ENCODE data around the gene NDUFB2. TPM values are rescaled to one million over a fixed set of nuclear protein-coding genes. Genes with fewer than 3 reads are reported as not detected.
A peak's percentile ranks its signal among the peaks of the same experiment; 100 is the strongest.

NDUFB2 gene
- total and polyA plus RNA-seq, 2 of the 13 experiments (the other 11 are each of a cell fraction or from before 2014, with no cell fraction given): 206 to 221 TPM

- TF ChIP-seq AFF4 (CRISPR knock-in tag; IDR thresholded peaks at IDR 0.05) (no peak), ATF6 (CRISPR knock-in tag; conservative IDR thresholded peaks at IDR 0.05) (no peak), ZBTB44 (CRISPR knock-in tag; IDR thresholded peaks at IDR 0.05) (no peak), POLR2AphosphoS5 (IDR thresholded peaks at IDR 0.05; ENCODE audit: low read depth, low read length) (no peak), ZNF225 (CRISPR knock-in tag; IDR thresholded peaks at IDR 0.05) (no peak), ZNF687 (CRISPR knock-in tag; IDR thresholded peaks at IDR 0.05) (0 out of 2 replicates have a peak, but pooled peaks have one; percentile 10), ZNF556 (CRISPR knock-in tag; IDR thresholded peaks at IDR 0.05; ENCODE audit: borderline replicate concordance) (no peak), SMC3 (IDR thresholded peaks at IDR 0.05; ENCODE audit: low read length) (peak; percentile 38), HMGA1 (CRISPR knock-in tag; conservative IDR thresholded peaks at IDR 0.05) (no peak), ZNF512 (CRISPR knock-in tag; IDR thresholded peaks at IDR 0.05) (no peak), ETS1 (CRISPR knock-in tag; IDR thresholded peaks at IDR 0.05) (no peak), ZC3H4 (CRISPR knock-in tag; IDR thresholded peaks at IDR 0.05; ENCODE audit: borderline replicate concordance) (no peak), MXD3 (CRISPR knock-in tag; IDR thresholded peaks at IDR 0.05) (no peak)
These were observed 49.4 kb upstream of the NDUFB2 start (continued) for GRCh38 chr7:140646931-140647647.
